ENCODE data around the gene RSPH9.

DNA sequence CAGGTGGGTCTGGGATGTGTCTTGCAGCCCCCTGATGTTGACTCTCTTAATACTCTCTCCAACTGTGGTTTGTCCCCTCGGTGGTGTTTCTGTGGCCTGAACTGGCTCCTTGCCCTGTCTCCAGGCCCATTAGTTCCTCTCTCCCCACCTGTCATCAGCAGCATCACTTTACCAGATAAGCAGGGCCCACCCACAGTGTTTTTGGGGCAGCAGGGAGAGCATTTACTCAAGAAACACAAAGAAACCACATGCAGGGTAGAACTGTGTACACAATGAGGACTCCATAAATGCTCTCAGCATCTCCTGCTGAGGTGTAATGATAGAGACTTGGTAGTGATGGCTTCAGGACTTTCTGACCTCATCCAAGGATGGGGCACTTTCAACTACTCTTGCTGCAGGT, 62.9 kb downstream of the RSPH9 start:
- no peak for TF ChIP-seq CTCF (IDR thresholded peaks at IDR 0.05)
- no peak for TF ChIP-seq POLR2AphosphoS5 (IDR thresholded peaks at IDR 0.05; ENCODE audit: low read depth, low read length)
